A549 (cell line): Measurements from ENCODE around the gene NUDT4B. TPM values are rescaled to one million over a fixed set of nuclear protein-coding genes. Genes with fewer than 3 reads are reported as not detected.
"Not testable (repeated sequence)": the region's sequence is repeated elsewhere in the genome, so short reads cannot be mapped to it uniquely, and the experiment has no call there.

Source experiments
- ATAC-seq, 2 experiments: fragments of 200-7000 bp in 1 of 2; fragments of >200 bp in 1 of 2; cut with Nextera tagmentation in 1 of 2; cut with Tn5 transposase in 1 of 2; 3 replicates each; pipeline versions ENCODE4 v1.8.0 to v1.9.1; 2018 to 2020; ENCODE audit warnings: mild to moderate bottlenecking in 1 of 2, moderate library complexity in 1 of 2
- CTCF ChIA-PET: fragments of 300-600 bp; sonication (Branson Sonifier 250); formaldehyde crosslinking; extraction: SDS; loops from one replicate; lab custom pipeline; 2021; ENCODE audit warnings: antibody characterized with exemption, inconsistent platforms; lab: Yijun Ruan, JAX
- POLR2A ChIA-PET: fragments of 350-600 bp; formaldehyde crosslinking; extraction: SDS; loops from one replicate; lab custom pipeline; 2021; ENCODE audit warnings: antibody characterized with exemption, inconsistent platforms; lab: Yijun Ruan, JAX
- DNase-seq, 2 experiments: peaks; one replicate each; pipeline versions ENCODE4 v3.0.0 to v3.0.0-alpha.2; 2011 to 2016; ENCODE audit warnings: low read depth in 1 of 2, low spot score in 1 of 2
- FAIRE-seq: peaks from 2 replicates; lab custom pipeline; 2011; peaks lifted over from hg19 to GRCh38; lab: Jason Lieb, UNC
- H3K27ac ChIP-seq, 2 experiments: fragments of >200 bp; sonication (Bioruptor Twin); formaldehyde crosslinking; 3 replicates each; pipeline ENCODE4 v1.5.1; 2016 to 2017
- H3K4me1 ChIP-seq: fragments of >200 bp; sonication (Bioruptor Twin); formaldehyde crosslinking; 3 replicates; pipeline ENCODE4 v1.6.1; 2016
- H3K4me2 ChIP-seq: fragments of >200 bp; sonication (Bioruptor Twin); formaldehyde crosslinking; 3 replicates; pipeline ENCODE4 v1.6.1; 2016
- H3K4me3 ChIP-seq: fragments of >200 bp; sonication (Bioruptor Twin); formaldehyde crosslinking; 3 replicates; pipeline ENCODE4 v1.5.1; 2016
- H3K9me3 ChIP-seq: fragments of >200 bp; sonication (Bioruptor Twin); formaldehyde crosslinking; 3 replicates; pipeline ENCODE4 v1.6.1; 2016
- WGBS: methylation state at CpG from one replicate; pipeline ENCODE4 v1.1.6; 2017; ENCODE audit errors: missing lambda C conversion rate; 5-methylcytosine and 5-hydroxymethylcytosine counted together
- polyA plus RNA-seq, 4 experiments: library from polyadenylated mRNA; depleted of rRNA in 3 of 4; stranded (reverse); fragments of >200 nt; fragmentation: RNase III in 1 of 4; extraction: RNeasy Plus Mini Kit Qiagen cat#74134 plus additional on column Dnase treatment in 1 of 4; gene quantifications; 2 replicates in 3 of 4; 3 replicates in 1 of 4; pipeline ENCODE4 v1.2.3, GENCODE V29; 2011 to 2017

The NUDT4B gene
- polyA plus RNA-seq, 2 of the 4 experiments (the other 2 are of a cell fraction): 1.7 to 11.6 TPM

DNA sequence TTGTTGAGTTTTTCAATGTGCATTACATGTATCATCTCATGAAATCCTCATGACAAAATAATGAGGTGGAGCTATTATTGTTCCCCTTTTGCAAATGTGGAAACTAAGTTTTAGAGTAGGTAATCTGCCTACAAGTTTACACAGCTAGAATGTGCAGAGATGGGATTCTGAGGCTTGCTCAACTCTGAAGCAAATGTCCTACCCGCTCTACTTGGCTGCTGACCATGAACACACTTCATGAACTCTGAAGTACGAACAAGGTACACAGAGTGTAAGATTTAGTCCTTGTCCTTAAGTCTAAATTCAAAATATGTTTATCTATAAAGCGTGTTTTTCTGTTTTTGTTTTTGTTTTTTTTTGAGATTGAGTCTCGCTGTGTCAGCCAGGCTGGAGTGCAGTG is 5.4 kb upstream of the NUDT4B start:
- CTCF ChIA-PET, H3K4me2 ChIP-seq, FAIRE-seq, H3K4me3 ChIP-seq, ATAC-seq, DNase-seq, H3K4me1 ChIP-seq, H3K27ac ChIP-seq, H3K9me3 ChIP-seq, POLR2A ChIA-PET: not testable (repeated sequence)
- WGBS: no CpG with 5 or more reads among the region's 4 CpGs

DNA sequence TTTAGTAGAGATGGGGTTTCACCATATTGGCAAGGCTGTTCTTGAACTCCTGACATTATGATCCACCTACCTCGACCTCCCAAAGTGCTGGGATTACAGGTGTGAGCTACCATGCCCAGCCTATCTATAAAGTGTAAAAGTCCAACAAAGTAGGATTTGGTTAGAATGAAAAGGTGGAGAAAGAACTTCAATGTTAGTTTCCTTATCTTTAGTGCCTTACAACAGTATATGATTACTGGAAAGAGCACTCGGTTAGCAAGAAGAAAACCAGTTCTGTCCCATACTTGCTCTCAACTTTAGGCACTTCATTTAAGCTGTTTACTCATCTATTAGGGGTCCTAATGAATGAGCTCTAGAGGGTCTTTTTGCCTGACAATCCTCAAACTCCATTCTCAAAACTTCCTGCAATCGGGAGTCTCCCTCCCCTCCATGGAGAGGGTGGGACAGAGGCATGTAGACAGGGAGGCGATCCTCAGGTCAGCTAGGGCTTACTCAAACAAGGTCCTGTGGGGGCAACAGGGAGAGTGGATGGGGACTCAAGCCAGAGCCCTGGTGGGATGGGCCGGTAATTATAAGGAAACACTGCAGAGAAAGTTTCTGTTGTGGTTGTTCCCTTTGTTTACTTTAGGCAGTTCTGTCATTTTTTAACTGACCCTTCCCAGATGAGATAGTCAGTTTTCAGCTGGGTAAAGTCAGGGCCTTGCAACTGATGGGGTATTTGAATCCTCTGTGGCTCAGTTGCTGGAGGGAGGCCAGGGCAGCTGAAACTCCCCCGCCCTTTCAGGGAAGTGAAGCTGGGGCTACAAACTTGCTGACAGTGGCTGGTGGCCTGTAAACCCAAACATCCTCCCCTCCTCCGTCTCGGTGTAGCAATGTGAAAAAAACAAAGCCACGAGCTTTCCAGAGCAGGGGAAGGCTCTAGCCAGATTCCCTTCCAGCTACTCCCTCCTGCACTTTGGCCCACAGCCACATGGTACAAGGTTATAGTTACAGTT is 4.6 kb upstream of the NUDT4B start:
- H3K4me3 ChIP-seq, DNase-seq, FAIRE-seq, H3K4me2 ChIP-seq, CTCF ChIA-PET, H3K27ac ChIP-seq, H3K4me1 ChIP-seq, H3K9me3 ChIP-seq, POLR2A ChIA-PET: not testable (repeated sequence)
- no CpG with 5 or more reads among the region's 9 CpGs for WGBS
- ATAC-seq: peak in 1 of 2 experiments; percentile 25; a peak in 3 of 6 replicates

- POLR2A ChIA-PET, FAIRE-seq: not testable (repeated sequence)
- no CpG with 5 or more reads among the region's 5 CpGs for WGBS
Measured at GRCh38 chr1:148749335-148749681, 734 bp downstream of the NUDT4B start.

GRCh38 chr1:148756231-148756630 is 7.7 kb downstream of the NUDT4B start:
- H3K9me3 ChIP-seq, H3K27ac ChIP-seq, H3K4me2 ChIP-seq, FAIRE-seq, DNase-seq, H3K4me1 ChIP-seq, H3K4me3 ChIP-seq, ATAC-seq, CTCF ChIA-PET, POLR2A ChIA-PET: not testable (repeated sequence)
- no CpG with 5 or more reads among the region's 2 CpGs for WGBS

More at GRCh38 chr1:148749335-148749681, 734 bp downstream of the NUDT4B start:
- H3K4me2 ChIP-seq, H3K27ac ChIP-seq, DNase-seq, H3K9me3 ChIP-seq, H3K4me3 ChIP-seq, H3K4me1 ChIP-seq, CTCF ChIA-PET: not testable (repeated sequence)
- ATAC-seq: peak; percentile 93 to 99

DNA sequence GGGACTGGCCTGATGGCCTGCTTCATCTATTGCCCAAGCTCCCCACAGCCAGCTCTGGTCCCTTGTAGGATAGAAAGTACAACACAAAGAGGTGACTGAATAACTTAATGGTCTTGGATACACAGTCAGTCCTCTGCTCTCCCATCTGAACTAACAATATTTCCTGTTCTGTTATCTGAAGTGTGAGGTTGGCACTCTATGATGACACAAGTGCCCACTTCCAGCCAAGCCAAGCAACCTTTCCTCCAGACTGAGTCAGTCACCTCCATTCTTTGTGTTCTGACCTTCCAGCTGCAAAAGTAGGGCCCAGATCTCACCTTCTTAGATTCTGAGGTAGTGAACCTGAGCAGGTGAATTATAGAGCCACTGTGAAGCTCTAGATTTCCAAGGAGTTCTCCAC is 8.9 kb downstream of the NUDT4B start:
- H3K4me3 ChIP-seq, POLR2A ChIA-PET, H3K9me3 ChIP-seq, CTCF ChIA-PET, DNase-seq, H3K4me2 ChIP-seq, H3K27ac ChIP-seq, FAIRE-seq, H3K4me1 ChIP-seq, ATAC-seq: not testable (repeated sequence)

- CTCF ChIA-PET, ATAC-seq, POLR2A ChIA-PET, FAIRE-seq, H3K4me3 ChIP-seq, DNase-seq, H3K4me2 ChIP-seq, H3K9me3 ChIP-seq, H3K27ac ChIP-seq, H3K4me1 ChIP-seq: not testable (repeated sequence)
- WGBS: no CpG with 5 or more reads among the region's 5 CpGs
Measured at GRCh38 chr1:148758412-148758811, 9.8 kb downstream of the NUDT4B start.

DNA sequence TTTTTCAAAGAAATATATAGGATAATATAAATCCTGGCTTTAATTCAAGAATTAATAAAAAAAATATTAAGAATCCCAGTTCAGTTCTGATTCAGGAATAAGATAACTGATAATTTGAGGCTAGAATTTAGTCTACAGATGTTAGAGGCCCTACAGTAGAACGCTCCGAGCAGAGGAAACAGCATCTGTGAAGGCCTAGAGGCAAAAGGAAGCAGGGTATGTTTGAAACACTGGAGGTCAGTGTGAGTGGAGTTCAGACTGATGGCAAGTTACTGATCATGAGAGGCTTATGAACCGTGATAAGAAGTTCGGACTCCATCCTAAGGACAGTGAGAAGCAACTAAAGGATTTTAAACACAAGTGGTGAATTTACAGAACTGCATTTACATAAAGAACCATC is 10.4 kb downstream of the NUDT4B start:
- DNase-seq, H3K4me3 ChIP-seq, H3K4me1 ChIP-seq, H3K27ac ChIP-seq, H3K9me3 ChIP-seq, CTCF ChIA-PET, FAIRE-seq, POLR2A ChIA-PET, ATAC-seq, H3K4me2 ChIP-seq: not testable (repeated sequence)
- WGBS: no CpG with 5 or more reads among the region's 4 CpGs

DNA sequence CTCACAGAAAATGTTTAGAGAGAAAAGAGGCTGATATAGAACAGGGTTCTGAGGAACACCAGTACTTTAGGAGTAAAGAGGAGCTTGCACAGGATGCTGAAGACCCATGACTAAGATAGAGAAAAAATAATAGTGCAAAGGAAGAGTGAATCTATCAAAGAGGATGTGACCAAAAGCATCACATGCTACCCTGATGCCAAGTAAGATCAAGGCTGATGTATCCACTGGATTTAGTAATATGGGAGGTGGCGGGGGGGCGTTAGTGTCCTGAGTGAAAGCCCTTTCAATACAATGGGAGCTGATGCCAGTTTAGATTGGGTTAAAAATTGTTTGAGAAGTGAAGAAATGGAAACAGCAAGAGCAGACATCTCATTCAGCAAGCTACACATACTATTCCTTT is 11.2 kb downstream of the NUDT4B start:
- H3K27ac ChIP-seq, POLR2A ChIA-PET, DNase-seq, H3K4me3 ChIP-seq, H3K4me2 ChIP-seq, ATAC-seq, CTCF ChIA-PET, FAIRE-seq, H3K9me3 ChIP-seq, H3K4me1 ChIP-seq: not testable (repeated sequence)
- WGBS: 82% methylated on average over 2 of the region's 2 CpGs

DNA sequence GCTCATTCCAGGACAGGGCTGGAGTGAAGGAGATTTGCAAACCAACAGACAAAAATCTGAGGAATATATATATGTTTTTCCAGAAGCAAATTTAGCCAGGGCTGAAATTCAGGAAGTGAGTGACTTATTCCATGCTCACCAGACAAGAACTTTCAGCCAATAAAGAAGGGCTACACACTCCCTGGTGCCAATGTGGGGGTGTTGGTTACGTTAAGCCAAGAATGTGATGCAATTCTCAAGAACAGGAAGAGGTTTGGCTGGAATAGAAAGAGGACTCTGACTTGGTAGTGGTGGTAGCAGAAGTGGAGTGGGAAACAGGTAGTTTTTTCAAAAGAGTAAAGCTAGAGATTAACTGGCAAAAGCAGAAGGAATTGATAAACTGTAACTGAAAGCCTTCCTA is 11.6 kb downstream of the NUDT4B start:
- H3K27ac ChIP-seq, H3K4me2 ChIP-seq, FAIRE-seq, H3K4me1 ChIP-seq, H3K9me3 ChIP-seq, H3K4me3 ChIP-seq, POLR2A ChIA-PET, CTCF ChIA-PET, DNase-seq: not testable (repeated sequence)
- WGBS: no CpG with 5 or more reads among the region's 1 CpG
- peak in 1 of 2 experiments; percentile 52; a peak in 2 of 6 replicates for ATAC-seq

- FAIRE-seq, POLR2A ChIA-PET, H3K4me2 ChIP-seq, H3K4me3 ChIP-seq, CTCF ChIA-PET, DNase-seq, H3K4me1 ChIP-seq, H3K27ac ChIP-seq, H3K9me3 ChIP-seq: not testable (repeated sequence)
- ATAC-seq: peak in 1 of 2 experiments; percentile 74; a peak in 3 of 6 replicates
Measured at GRCh38 chr1:148761360-148761759, 12.8 kb downstream of the NUDT4B start.

- WGBS: no CpG with 5 or more reads among the region's 5 CpGs
Measured at GRCh38 chr1:148765238-148766019, 16.9 kb downstream of the NUDT4B start.

More at GRCh38 chr1:148765238-148766019, 16.9 kb downstream of the NUDT4B start:
- DNase-seq, H3K4me1 ChIP-seq, POLR2A ChIA-PET, ATAC-seq, H3K27ac ChIP-seq, CTCF ChIA-PET, H3K9me3 ChIP-seq, H3K4me3 ChIP-seq, FAIRE-seq, H3K4me2 ChIP-seq: not testable (repeated sequence)
